ENCODE measurements around the gene HEBP1. TPM values are rescaled to one million over a fixed set of nuclear protein-coding genes. Genes with fewer than 3 reads are reported as not detected.

The HEBP1 gene
- total RNA-seq, 1 donor from 2014 or later = 7.4 TPM

DNA sequence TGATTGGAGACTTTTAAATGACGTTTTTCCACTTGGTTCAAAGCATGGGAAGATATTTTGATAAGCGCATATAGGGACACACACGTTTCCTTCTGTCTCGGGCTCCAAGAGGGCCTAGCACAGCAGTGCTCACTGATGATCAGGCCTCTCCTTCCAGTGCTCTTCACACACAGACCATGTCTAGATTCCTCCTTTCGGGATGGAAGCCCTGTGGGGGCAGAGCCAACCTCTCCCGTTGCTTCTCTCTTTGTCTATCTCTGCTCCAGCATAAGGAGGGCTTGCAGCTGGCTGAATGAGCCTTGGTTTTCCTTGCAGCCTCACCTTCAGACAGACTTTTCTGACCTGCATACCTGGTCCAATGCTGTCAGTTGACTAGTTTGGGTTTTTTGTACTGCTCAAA, 70.4 kb downstream of the HEBP1 start:
- Histone ChIP-seq H3K79me2 (ENCODE audit: low read depth) (no peaks in the 10 kb centered on the region), H3K4me2 (no peak overlapping the region), H3K4me1 (peaks cover 8% of the 10 kb centered on the region), H3K9ac (no peak overlapping the region), H3K27me3 (no peaks in the 10 kb centered on the region), H4K20me1 (ENCODE audit: low read depth) (no peaks in the 10 kb centered on the region), H3K4me3 (no peak overlapping the region), H3K9me3 (ENCODE audit: low read depth) (no peaks in the 10 kb centered on the region), H3K27ac (no peak overlapping the region), H2AFZ (replicated peaks) (peak overlapping the region; percentile 26), H3K36me3 (no peaks in the 10 kb centered on the region), H3F3A (ENCODE audit: low read depth) (no peaks in the 10 kb centered on the region)
- Mint-ChIP-seq H3K9me3 (peaks cover 8% of the 10 kb centered on the region), H3K36me3 (no peaks in the 10 kb centered on the region), H3K27ac (no peak overlapping the region), H3K4me1 (peaks cover 19% of the 10 kb centered on the region), H3K4me3 (no peak overlapping the region), H3K27me3 (ENCODE audit: insufficient read depth, low read depth) (no peaks in the 10 kb centered on the region)
- TF ChIP-seq EZH2 (IDR thresholded peaks at IDR 0.05) (no peak), EZH2phosphoT487 (IDR thresholded peaks at IDR 0.05) (no peak)
- TF ChIP-seq, protein P1, sequence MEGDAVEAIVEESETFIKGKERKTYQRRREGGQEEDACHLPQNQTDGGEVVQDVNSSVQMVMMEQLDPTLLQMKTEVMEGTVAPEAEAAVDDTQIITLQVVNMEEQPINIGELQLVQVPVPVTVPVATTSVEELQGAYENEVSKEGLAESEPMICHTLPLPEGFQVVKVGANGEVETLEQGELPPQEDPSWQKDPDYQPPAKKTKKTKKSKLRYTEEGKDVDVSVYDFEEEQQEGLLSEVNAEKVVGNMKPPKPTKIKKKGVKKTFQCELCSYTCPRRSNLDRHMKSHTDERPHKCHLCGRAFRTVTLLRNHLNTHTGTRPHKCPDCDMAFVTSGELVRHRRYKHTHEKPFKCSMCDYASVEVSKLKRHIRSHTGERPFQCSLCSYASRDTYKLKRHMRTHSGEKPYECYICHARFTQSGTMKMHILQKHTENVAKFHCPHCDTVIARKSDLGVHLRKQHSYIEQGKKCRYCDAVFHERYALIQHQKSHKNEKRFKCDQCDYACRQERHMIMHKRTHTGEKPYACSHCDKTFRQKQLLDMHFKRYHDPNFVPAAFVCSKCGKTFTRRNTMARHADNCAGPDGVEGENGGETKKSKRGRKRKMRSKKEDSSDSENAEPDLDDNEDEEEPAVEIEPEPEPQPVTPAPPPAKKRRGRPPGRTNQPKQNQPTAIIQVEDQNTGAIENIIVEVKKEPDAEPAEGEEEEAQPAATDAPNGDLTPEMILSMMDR (IDR thresholded peaks at IDR 0.05) = no peak
- DNase-seq (ENCODE audit: low spot score) = no peak

DNA sequence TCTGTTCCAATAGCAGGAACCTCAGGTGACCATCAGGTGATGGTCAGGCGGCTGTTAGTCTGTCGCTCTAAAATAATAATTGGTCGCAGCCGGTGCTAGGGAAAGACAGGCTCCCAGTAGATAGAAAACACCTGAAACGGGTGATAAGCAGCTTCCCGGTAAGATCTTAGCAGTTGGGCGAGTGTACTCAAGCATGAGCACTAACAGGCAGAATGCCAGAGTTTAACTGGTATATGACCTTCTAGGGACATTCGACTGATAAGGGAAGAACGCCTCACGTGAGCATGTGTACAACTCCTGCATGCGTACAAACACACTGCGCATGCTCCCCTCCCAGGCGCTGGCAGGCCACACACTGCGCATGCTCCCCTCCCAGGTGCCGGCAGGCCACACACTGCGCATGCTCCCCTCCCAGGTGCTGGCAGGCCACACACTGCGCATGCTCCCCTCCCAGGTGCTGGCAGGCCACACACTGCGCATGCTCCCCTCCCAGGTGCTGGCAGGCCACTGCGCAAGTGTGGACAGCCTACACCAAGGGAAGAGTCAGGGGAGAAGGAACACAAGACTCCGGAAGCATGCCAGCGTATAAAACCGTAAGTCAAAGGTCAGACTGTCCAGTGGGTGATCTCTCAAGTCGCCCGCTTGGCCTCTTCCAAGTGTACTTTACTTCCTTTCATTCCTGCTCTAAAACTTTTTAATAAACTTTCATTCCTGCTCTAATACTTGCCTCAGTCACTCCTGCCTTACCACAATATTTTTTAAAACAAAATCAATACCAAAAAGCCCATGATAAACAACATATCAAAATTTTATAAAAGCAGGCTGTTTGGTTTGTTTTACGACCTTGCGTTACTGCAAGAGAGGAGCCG, 72.6 kb downstream of the HEBP1 start:
- Histone ChIP-seq H3K79me2 (ENCODE audit: low read depth) (no peaks in the 10 kb centered on the region), H3K9me3 (ENCODE audit: low read depth) (no peaks in the 10 kb centered on the region), H3K4me2 (no peak overlapping the region), H2AFZ (replicated peaks) (no peak overlapping the region), H3K4me1 (no peaks in the 10 kb centered on the region), H3F3A (ENCODE audit: low read depth) (no peaks in the 10 kb centered on the region), H3K9ac (no peak overlapping the region), H3K27me3 (no peaks in the 10 kb centered on the region), H4K20me1 (ENCODE audit: low read depth) (no peaks in the 10 kb centered on the region), H3K27ac (no peak overlapping the region), H3K4me3 (no peak overlapping the region), H3K36me3 (no peaks in the 10 kb centered on the region)
- Mint-ChIP-seq H3K4me3 (no peak overlapping the region), H3K27me3 (ENCODE audit: insufficient read depth, low read depth) (peaks cover 1% of the 10 kb centered on the region), H3K4me1 (peaks cover 8% of the 10 kb centered on the region), H3K9me3 (peaks cover 8% of the 10 kb centered on the region), H3K27ac (no peak overlapping the region), H3K36me3 (no peaks in the 10 kb centered on the region)
- no peak for DNase-seq (ENCODE audit: low spot score)
- TF ChIP-seq, protein P1 (IDR thresholded peaks at IDR 0.05) = no peak
- TF ChIP-seq EZH2 (IDR thresholded peaks at IDR 0.05) (no peak), EZH2phosphoT487 (IDR thresholded peaks at IDR 0.05) (no peak)

DNA sequence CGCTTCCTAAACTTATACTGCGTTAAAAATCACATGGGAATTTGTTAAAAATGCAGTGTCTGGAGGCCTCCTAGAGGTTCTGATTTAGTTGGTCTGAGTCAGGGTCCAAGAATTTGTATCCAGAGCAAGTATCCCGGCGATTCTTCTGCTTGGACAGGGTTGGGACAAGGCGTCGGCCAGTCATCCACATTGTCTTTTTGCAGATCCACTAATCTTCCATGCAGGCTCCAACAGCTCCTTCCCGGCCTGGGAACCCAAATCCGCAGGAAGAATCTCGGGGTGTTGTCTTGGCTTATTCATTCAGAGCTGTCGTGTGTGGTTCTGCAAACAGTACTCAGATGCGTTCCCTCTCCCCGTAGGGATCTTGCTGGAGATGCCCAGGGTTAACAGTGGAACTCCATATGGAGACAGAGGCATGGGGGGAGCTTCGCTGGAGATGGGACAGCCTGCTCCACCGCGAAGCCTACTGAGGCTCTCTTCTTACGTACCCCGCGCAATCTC, 73.4 kb downstream of the HEBP1 start:
- H3K9me3 Mint-ChIP-seq = peaks cover 8% of the 10 kb centered on the region
- H3K4me1 ChIP-seq = no peaks in the 10 kb centered on the region
- H4K20me1 ChIP-seq (ENCODE audit: low read depth) = no peaks in the 10 kb centered on the region
- no peaks in the 10 kb centered on the region for H3K27me3 ChIP-seq
- no peak overlapping the region for H3K27ac ChIP-seq
- no peaks in the 10 kb centered on the region for H3F3A ChIP-seq (ENCODE audit: low read depth)
- no peaks in the 10 kb centered on the region for H3K36me3 Mint-ChIP-seq
- TF ChIP-seq EZH2phosphoT487 (IDR thresholded peaks at IDR 0.05) (no peak), EZH2 (IDR thresholded peaks at IDR 0.05) (no peak)
- TF ChIP-seq, protein P1 (IDR thresholded peaks at IDR 0.05) = no peak
- no peak overlapping the region for H3K4me2 ChIP-seq
- no peak overlapping the region for H2AFZ ChIP-seq (replicated peaks)
- H3K9me3 ChIP-seq (ENCODE audit: low read depth) = no peaks in the 10 kb centered on the region
- H3K4me3 ChIP-seq = no peak overlapping the region
- no peak overlapping the region for H3K9ac ChIP-seq
- peak overlapping the region; percentile 78 for H3K27ac Mint-ChIP-seq
- no peak overlapping the region for H3K4me3 Mint-ChIP-seq
- no peaks in the 10 kb centered on the region for H3K79me2 ChIP-seq (ENCODE audit: low read depth)
- peaks cover 5% of the 10 kb centered on the region for H3K27me3 Mint-ChIP-seq (ENCODE audit: insufficient read depth, low read depth)
- peaks cover 8% of the 10 kb centered on the region for H3K4me1 Mint-ChIP-seq
- H3K36me3 ChIP-seq = no peaks in the 10 kb centered on the region
- no peak for DNase-seq (ENCODE audit: low spot score)
